ENCODE data around the gene HRC. TPM values are rescaled to one million over a fixed set of nuclear protein-coding genes. Genes with fewer than 3 reads are reported as not detected.

The HRC gene
- polyA plus RNA-seq, 1 experiment = 0.25 TPM

GRCh38 chr19:49102303-49102702, 52.9 kb downstream of the HRC start:
- Histone ChIP-seq H3K4me3 (ENCODE audit: low read depth, low read length) (no peak overlapping the region), H3K27me3 (ENCODE audit: control insufficient read depth, insufficient read depth, low read length) (no peaks in the 10 kb centered on the region), H3K36me3 (ENCODE audit: control insufficient read depth, insufficient read depth, low read length) (peaks cover 63% of the 10 kb centered on the region)
- no peak for TF ChIP-seq CTCF (IDR thresholded peaks at IDR 0.05; ENCODE audit: insufficient read depth, low read depth, low read length)
- no peak for DNase-seq (ENCODE audit: low read depth)
- CTCF ChIA-PET = no interaction called here
- POLR2A ChIA-PET = no interaction called here

Other genes starting within 250 kb of the HRC start
- gene DHDH, start 221.7 kb downstream of the HRC start, polyA plus RNA-seq (2011; rRNA removed) = not detected in 2 replicates
- 141 and 159 TPM in 2 replicates for gene BAX, start 200.5 kb downstream of the HRC start, polyA plus RNA-seq (2011; rRNA removed)
- 2,664 and 3,340 TPM in 2 replicates for gene FTL, start 190.1 kb downstream of the HRC start, polyA plus RNA-seq (2011; rRNA removed)
- 36.0 and 49.7 TPM in 2 replicates for gene GYS1, start 162.1 kb downstream of the HRC start, polyA plus RNA-seq (2011; rRNA removed)
- 138 and 221 TPM in 2 replicates for gene RUVBL2, start 161.5 kb downstream of the HRC start, polyA plus RNA-seq (2011; rRNA removed)
- not detected in 2 replicates for gene LHB, start 138.3 kb downstream of the HRC start, polyA plus RNA-seq (2011; rRNA removed)
- gene CGB3, start 131.1 kb downstream of the HRC start, polyA plus RNA-seq (2011; rRNA removed) = not detected in 2 replicates
- gene CGB2, start 123.5 kb downstream of the HRC start, polyA plus RNA-seq (2011; rRNA removed) = not detected in 2 replicates
- not detected in 2 replicates for gene CGB1, start 118.5 kb downstream of the HRC start, polyA plus RNA-seq (2011; rRNA removed)
- not detected in 2 replicates for gene CGB5, start 111.5 kb downstream of the HRC start, polyA plus RNA-seq (2011; rRNA removed)
- gene CGB8, start 106.3 kb downstream of the HRC start, polyA plus RNA-seq (2011; rRNA removed) = 0.22 TPM in 1 of 2 replicates, not detected in the other
- gene CGB7, start 97.6 kb downstream of the HRC start, polyA plus RNA-seq (2011; rRNA removed) = 0.27 and 0.28 TPM in 2 replicates
- 0.10 TPM in 1 of 2 replicates, not detected in the other for gene NTF4, start 90.6 kb downstream of the HRC start, polyA plus RNA-seq (2011; rRNA removed)
- gene KCNA7, start 82.7 kb downstream of the HRC start, polyA plus RNA-seq (2011; rRNA removed) = not detected in 2 replicates
- 125 and 268 TPM in 2 replicates for gene SNRNP70, start 69.9 kb downstream of the HRC start, polyA plus RNA-seq (2011; rRNA removed)
- 6.7 and 9.4 TPM in 2 replicates for gene LIN7B, start 41.0 kb downstream of the HRC start, polyA plus RNA-seq (2011; rRNA removed)
- 0.67 and 0.94 TPM in 2 replicates for gene C19orf73, start 36.3 kb downstream of the HRC start, polyA plus RNA-seq (2011; rRNA removed)
- 0.75 and 1.4 TPM in 2 replicates for gene PPFIA3, start 35.9 kb downstream of the HRC start, polyA plus RNA-seq (2011; rRNA removed)
- 12.8 and 17.6 TPM in 2 replicates for gene TRPM4, start 2.4 kb upstream of the HRC start, polyA plus RNA-seq (2011; rRNA removed)
- gene SLC6A16, start 169.8 kb upstream of the HRC start, polyA plus RNA-seq (2011; rRNA removed) = 0.42 and 0.58 TPM in 2 replicates
- not detected in 2 replicates for gene CD37, start 180.0 kb upstream of the HRC start, polyA plus RNA-seq (2011; rRNA removed)
- 23.9 and 37.1 TPM in 2 replicates for gene TEAD2, start 207.0 kb upstream of the HRC start, polyA plus RNA-seq (2011; rRNA removed)
- gene DKKL1, start 208.5 kb upstream of the HRC start, polyA plus RNA-seq (2011; rRNA removed) = 0.10 and 0.26 TPM in 2 replicates
- not detected in 2 replicates for gene KASH5, start 232.9 kb upstream of the HRC start, polyA plus RNA-seq (2011; rRNA removed)

Data from BJ (cell line).